ENCODE data around the gene KMT5B.

DNA sequence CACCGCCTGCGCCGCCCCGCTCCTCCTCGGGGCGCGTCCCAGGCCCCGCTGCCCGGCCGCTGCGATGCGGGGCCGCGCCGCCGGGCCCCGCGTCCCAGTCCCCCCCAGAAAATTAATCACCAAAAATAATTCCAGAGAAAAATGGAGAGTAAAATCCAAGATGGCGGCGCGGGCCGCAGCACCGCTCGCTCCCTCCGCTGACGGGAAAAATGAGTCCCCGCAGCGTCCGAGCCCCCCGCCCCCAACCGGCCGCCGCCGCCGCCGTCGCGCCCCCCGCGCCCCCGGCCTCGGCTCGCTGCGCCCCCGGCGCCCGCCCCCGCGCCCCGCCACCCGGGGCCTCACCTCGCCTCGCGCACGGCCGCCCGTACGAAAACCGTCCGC is at the start of gene KMT5B:
- TF ChIP-seq, protein P1, sequence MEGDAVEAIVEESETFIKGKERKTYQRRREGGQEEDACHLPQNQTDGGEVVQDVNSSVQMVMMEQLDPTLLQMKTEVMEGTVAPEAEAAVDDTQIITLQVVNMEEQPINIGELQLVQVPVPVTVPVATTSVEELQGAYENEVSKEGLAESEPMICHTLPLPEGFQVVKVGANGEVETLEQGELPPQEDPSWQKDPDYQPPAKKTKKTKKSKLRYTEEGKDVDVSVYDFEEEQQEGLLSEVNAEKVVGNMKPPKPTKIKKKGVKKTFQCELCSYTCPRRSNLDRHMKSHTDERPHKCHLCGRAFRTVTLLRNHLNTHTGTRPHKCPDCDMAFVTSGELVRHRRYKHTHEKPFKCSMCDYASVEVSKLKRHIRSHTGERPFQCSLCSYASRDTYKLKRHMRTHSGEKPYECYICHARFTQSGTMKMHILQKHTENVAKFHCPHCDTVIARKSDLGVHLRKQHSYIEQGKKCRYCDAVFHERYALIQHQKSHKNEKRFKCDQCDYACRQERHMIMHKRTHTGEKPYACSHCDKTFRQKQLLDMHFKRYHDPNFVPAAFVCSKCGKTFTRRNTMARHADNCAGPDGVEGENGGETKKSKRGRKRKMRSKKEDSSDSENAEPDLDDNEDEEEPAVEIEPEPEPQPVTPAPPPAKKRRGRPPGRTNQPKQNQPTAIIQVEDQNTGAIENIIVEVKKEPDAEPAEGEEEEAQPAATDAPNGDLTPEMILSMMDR (conservative IDR thresholded peaks at IDR 0.05; ENCODE audit: low read length) = no peak
- no peak for TF ChIP-seq EZH2phosphoT487 (IDR thresholded peaks at IDR 0.05; ENCODE audit: borderline replicate concordance)
